H9 (cell line): Measurements from ENCODE around the gene IFIT1B. TPM values are rescaled to one million over a fixed set of nuclear protein-coding genes. Genes with fewer than 3 reads are reported as not detected.

ENCODE experiments used
- DNase-seq: peaks from one replicate; pipeline ENCODE4 v3.0.0-alpha.2; 2017
- H2AFZ ChIP-seq: one replicate; pipeline ENCODE4 v1.6.1; 2013; ENCODE audit warnings: mild to moderate bottlenecking, low read length, control low read depth, moderate library complexity
- H2AK5ac ChIP-seq: 2 replicates; pipeline ENCODE4 v1.6.1; 2013; ENCODE audit warnings: low read length, control low read depth, mixed read lengths; ENCODE audit not compliant: insufficient read length
- H2BK120ac ChIP-seq: one replicate; pipeline ENCODE4 v1.6.1; 2013; ENCODE audit warnings: low read depth, mild to moderate bottlenecking, low read length, control low read depth, inconsistent platforms; ENCODE audit not compliant: poor library complexity, severe bottlenecking
- H2BK12ac ChIP-seq: 2 replicates; pipeline ENCODE4 v1.6.1; 2013; ENCODE audit warnings: low read length, control low read depth, mixed read lengths, low read depth; ENCODE audit not compliant: insufficient read length
- H2BK15ac ChIP-seq: 2 replicates; pipeline ENCODE4 v1.6.1; 2013; ENCODE audit warnings: low read depth, low read length, control low read depth
- H2BK20ac ChIP-seq: one replicate; pipeline ENCODE4 v1.6.1; 2013; ENCODE audit warnings: low read depth, mild to moderate bottlenecking, low read length, control low read depth, inconsistent platforms; ENCODE audit not compliant: poor library complexity, severe bottlenecking
- H2BK5ac ChIP-seq: 2 replicates; pipeline ENCODE4 v1.6.1; 2013; ENCODE audit warnings: low read length, control low read depth, mixed read lengths; ENCODE audit not compliant: insufficient read length
- H3K14ac ChIP-seq: 2 replicates; pipeline ENCODE4 v1.6.1; 2013; ENCODE audit warnings: low read length, control low read depth; ENCODE audit not compliant: insufficient read depth
- H3K18ac ChIP-seq: 2 replicates; pipeline ENCODE4 v1.6.1; 2013; ENCODE audit warnings: low read depth, mild to moderate bottlenecking, mixed read lengths, low read length, control low read depth; ENCODE audit not compliant: insufficient read length
- H3K23ac ChIP-seq: 2 replicates; pipeline ENCODE4 v1.6.1; 2013; ENCODE audit warnings: low read length, control low read depth, mixed read lengths, low read depth; ENCODE audit not compliant: insufficient read length
- H3K23me2 ChIP-seq: 2 replicates; pipeline ENCODE4 v1.6.1; 2013; ENCODE audit warnings: low read depth, mild to moderate bottlenecking, mixed read lengths, low read length, control low read depth; ENCODE audit not compliant: insufficient read length, poor library complexity, severe bottlenecking
- H3K27ac ChIP-seq: 2 replicates; pipeline ENCODE4 v1.5.1; 2013; ENCODE audit warnings: low read length, control low read depth, mixed read lengths, low read depth; ENCODE audit not compliant: insufficient read length
- H3K27me3 ChIP-seq: 2 replicates; pipeline ENCODE4 v1.6.1; 2013; ENCODE audit warnings: low read length, control low read depth, inconsistent platforms; ENCODE audit not compliant: insufficient read depth
- H3K4ac ChIP-seq: 2 replicates; pipeline ENCODE4 v1.6.1; 2013; ENCODE audit warnings: low read depth, mild to moderate bottlenecking, control low read depth, inconsistent platforms, low read length, moderate library complexity
- H3K4me1 ChIP-seq: 2 replicates; pipeline ENCODE4 v1.6.1; 2013; ENCODE audit warnings: low read length, control low read depth, inconsistent platforms; ENCODE audit not compliant: insufficient read depth
- H3K4me2 ChIP-seq: 2 replicates; pipeline ENCODE4 v1.6.1; 2013; ENCODE audit warnings: low read length, control low read depth, mixed read lengths; ENCODE audit not compliant: insufficient read length, insufficient read depth
- H3K56ac ChIP-seq: 2 replicates; pipeline ENCODE4 v1.6.1; 2013; ENCODE audit warnings: low read depth, mild to moderate bottlenecking, mixed read lengths, low read length, control low read depth; ENCODE audit not compliant: insufficient read length
- H3K79me1 ChIP-seq: 2 replicates; pipeline ENCODE4 v1.6.1; 2013; ENCODE audit warnings: low read depth, mild to moderate bottlenecking, moderate library complexity, low read length, control low read depth, inconsistent platforms; ENCODE audit not compliant: insufficient read depth, poor library complexity, severe bottlenecking
- H3K79me2 ChIP-seq: 2 replicates; pipeline ENCODE4 v1.6.1; 2013; ENCODE audit warnings: low read length, control low read depth, inconsistent platforms; ENCODE audit not compliant: insufficient read depth
- H3K9ac ChIP-seq: 2 replicates; pipeline ENCODE4 v1.6.1; 2013; ENCODE audit warnings: low read length, control low read depth, mixed read lengths; ENCODE audit not compliant: insufficient read length; ENCODE audit errors: extremely low read depth
- H3K9me3 ChIP-seq: one replicate; pipeline ENCODE4 v1.6.1; 2013; ENCODE audit warnings: low read depth, low read length, inconsistent platforms; ENCODE audit not compliant: control insufficient read depth
- H3T11ph ChIP-seq: one replicate; pipeline ENCODE4 v1.6.1; 2013; ENCODE audit warnings: mild to moderate bottlenecking, low read length, control low read depth, inconsistent platforms
- H4K20me1 ChIP-seq: one replicate; pipeline ENCODE4 v1.6.1; 2013; ENCODE audit not compliant: control insufficient read depth, insufficient read length, insufficient read depth
- H4K5ac ChIP-seq: 2 replicates; pipeline ENCODE4 v1.6.1; 2013; ENCODE audit warnings: low read depth, mild to moderate bottlenecking, mixed read lengths, low read length, control low read depth; ENCODE audit not compliant: insufficient read length
- H4K8ac ChIP-seq: replicated peaks from 2 replicates; pipeline ENCODE4 v1.6.1; 2013; ENCODE audit warnings: low read length, control low read depth, mixed read lengths, low read depth; ENCODE audit not compliant: insufficient read length
- H4K91ac ChIP-seq: 2 replicates; pipeline ENCODE4 v1.6.1; 2013; ENCODE audit warnings: low read depth, mild to moderate bottlenecking, moderate library complexity, mixed read lengths, low read length, control low read depth; ENCODE audit not compliant: insufficient read length
- H3K27ac Mint-ChIP-seq, 3 experiments: 2 replicates in 2 of 3; 3 replicates in 1 of 3; pipeline ENCODE4 v1.8.0; 2020 to 2021; ENCODE audit warnings: mixed read lengths in 3 of 3, mild to moderate bottlenecking in 1 of 3, moderate library complexity in 1 of 3
- H3K27me3 Mint-ChIP-seq: 2 replicates; pipeline ENCODE4 v1.8.0; 2021; ENCODE audit warnings: low read depth, mild to moderate bottlenecking, moderate library complexity, mixed read lengths
- H3K36me3 Mint-ChIP-seq, 3 experiments: 2 replicates in 2 of 3; 3 replicates in 1 of 3; pipeline ENCODE4 v1.8.0; 2020 to 2021; ENCODE audit warnings: low read depth in 3 of 3, mixed read lengths in 3 of 3; ENCODE audit not compliant: insufficient read depth in 1 of 3
- H3K4me1 Mint-ChIP-seq, 2 experiments: 2 replicates each; pipeline ENCODE4 v1.8.0; 2020; ENCODE audit warnings: mixed read lengths in 2 of 2
- H3K4me3 Mint-ChIP-seq, 2 experiments: 2 replicates in 1 of 2; 3 replicates in 1 of 2; pipeline ENCODE4 v1.8.0; 2020 to 2021; ENCODE audit warnings: mild to moderate bottlenecking in 2 of 2, mixed read lengths in 2 of 2, moderate library complexity in 1 of 2
- H3K9me3 Mint-ChIP-seq, 2 experiments: 2 replicates in 1 of 2; 3 replicates in 1 of 2; pipeline ENCODE4 v1.8.0; 2020; ENCODE audit warnings: mild to moderate bottlenecking in 2 of 2, mixed read lengths in 2 of 2, moderate library complexity in 1 of 2
- CTCF ChIP-seq: fragments of 200-600 bp; sonication (generic); conservative IDR thresholded peaks from 3 replicates; pipeline ENCODE4 v1.8.0; 2021; ENCODE audit warnings: antibody characterized with exemption, mild to moderate bottlenecking
- WGBS: extraction: QIAGEN DNeasy Blood & Tissue Kit; methylation state at CpG from one replicate; pipeline ENCODE4 v1.1.7; 2013; ENCODE audit warnings: missing lambda C conversion rate, low lambda C conversion rate, mixed read lengths; ENCODE audit not compliant: insufficient read length; ENCODE audit errors: extremely low coverage; 5-methylcytosine and 5-hydroxymethylcytosine counted together
- total RNA-seq: library from RNA; stranded (reverse); gene quantifications from 2 replicates; pipeline ENCODE4 v1.2.1, GENCODE V29; 2021

IFIT1B gene
- total RNA-seq, 1 experiment from 2014 or later: not detected

DNA sequence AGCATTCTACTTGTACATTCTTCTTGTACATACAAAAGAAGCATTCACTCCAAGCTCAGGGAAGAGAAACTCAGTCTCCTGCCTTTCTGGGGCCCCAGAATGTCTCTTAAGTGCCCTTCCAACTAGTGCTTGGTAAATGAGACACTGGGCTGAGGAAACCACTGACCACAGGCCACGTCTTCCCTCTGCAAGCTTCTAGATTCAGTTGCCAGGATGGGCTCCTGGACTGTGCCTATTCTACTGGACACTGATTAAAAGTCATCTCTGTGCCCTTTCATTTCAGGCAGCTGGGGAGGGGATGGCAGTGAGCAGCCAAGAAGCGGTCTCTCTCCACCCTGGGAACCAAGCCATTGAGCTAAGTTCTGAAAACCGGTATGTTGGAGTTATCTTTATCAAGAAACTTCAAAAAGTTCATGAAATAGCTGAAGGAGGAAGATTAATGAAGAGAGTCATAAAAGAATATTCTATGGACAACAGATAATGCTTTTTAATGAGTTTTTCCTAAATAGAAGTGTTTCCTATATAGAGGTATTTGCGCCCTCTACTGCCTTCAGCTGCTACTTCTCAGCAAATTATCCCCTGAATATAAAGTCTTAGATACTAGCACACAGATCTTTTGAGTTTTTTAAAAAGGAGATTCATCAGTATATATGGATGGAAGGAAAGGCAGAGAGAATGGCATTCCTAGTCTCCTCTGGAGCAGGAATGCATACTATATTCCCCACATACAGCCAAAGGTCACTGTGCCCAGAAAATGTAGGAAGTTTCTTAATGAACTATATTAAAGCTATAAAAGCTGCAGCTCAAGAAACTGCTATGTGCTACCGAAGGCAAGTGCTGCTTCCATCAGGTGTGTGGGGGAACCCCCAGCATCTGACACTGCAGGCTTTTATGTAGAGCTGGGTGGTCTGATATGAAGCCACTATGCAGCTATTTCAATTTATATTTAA lies 8.4 kb upstream of the IFIT1B start:
- no peak overlapping the region for H3K14ac ChIP-seq
- no peaks in the 10 kb centered on the region for H3K79me2 ChIP-seq
- TF ChIP-seq CTCF: peak; percentile 81
- no peak overlapping the region for H3K27ac ChIP-seq
- peak overlapping the region; percentile 48 for H2BK120ac ChIP-seq
- no peak overlapping the region for H3K23ac ChIP-seq
- H3T11ph ChIP-seq: no peak overlapping the region
- H3K9me3 Mint-ChIP-seq: peaks cover 2% of the 10 kb centered on the region in 2 experiments; a peak in 2 of 5 replicates
- no peak overlapping the region for H2BK12ac ChIP-seq
- H3K4me2 ChIP-seq: no peak overlapping the region
- H3K27ac Mint-ChIP-seq: no peak overlapping the region; a peak in 1 of 7 replicates
- no peaks in the 10 kb centered on the region for H3K27me3 ChIP-seq
- no peaks in the 10 kb centered on the region for H3K23me2 ChIP-seq
- no peak overlapping the region for H3K56ac ChIP-seq
- peaks cover 9% of the 10 kb centered on the region in 2 experiments for H3K4me1 Mint-ChIP-seq
- no peak overlapping the region for H3K4ac ChIP-seq
- H2BK15ac ChIP-seq: no peak overlapping the region
- no peak overlapping the region for H3K9ac ChIP-seq
- no peak overlapping the region for H2AFZ ChIP-seq
- H2BK5ac ChIP-seq: no peak overlapping the region
- H3K27me3 Mint-ChIP-seq: no peaks in the 10 kb centered on the region; the same call in 1 of the 2 replicates
- peaks cover 0 to 2% (median 2%) of the 10 kb centered on the region in 3 experiments; a peak in 2 of 7 replicates for H3K36me3 Mint-ChIP-seq
- H2BK20ac ChIP-seq: no peak overlapping the region
- H3K18ac ChIP-seq: no peak overlapping the region
- H4K91ac ChIP-seq: no peak overlapping the region
- no CpG with 5 or more reads among the region's 5 CpGs for WGBS
- no peak overlapping the region for H3K4me3 Mint-ChIP-seq
- no peak overlapping the region for H4K5ac ChIP-seq
- no peaks in the 10 kb centered on the region; the same call in 1 of the 2 replicates for H3K4me1 ChIP-seq
- no peak overlapping the region for H2AK5ac ChIP-seq
- no peaks in the 10 kb centered on the region for H3K9me3 ChIP-seq
- DNase-seq: no peak
- no peaks in the 10 kb centered on the region for H4K20me1 ChIP-seq
- no peak overlapping the region for H4K8ac ChIP-seq
- no peaks in the 10 kb centered on the region for H3K79me1 ChIP-seq
